ENCODE results near the gene GAGE10. TPM values are rescaled to one million over a fixed set of nuclear protein-coding genes. Genes with fewer than 3 reads are reported as not detected.

The GAGE10 gene
- total and polyA plus RNA-seq, 2 experiments from 2014 or later = not detected

DNA sequence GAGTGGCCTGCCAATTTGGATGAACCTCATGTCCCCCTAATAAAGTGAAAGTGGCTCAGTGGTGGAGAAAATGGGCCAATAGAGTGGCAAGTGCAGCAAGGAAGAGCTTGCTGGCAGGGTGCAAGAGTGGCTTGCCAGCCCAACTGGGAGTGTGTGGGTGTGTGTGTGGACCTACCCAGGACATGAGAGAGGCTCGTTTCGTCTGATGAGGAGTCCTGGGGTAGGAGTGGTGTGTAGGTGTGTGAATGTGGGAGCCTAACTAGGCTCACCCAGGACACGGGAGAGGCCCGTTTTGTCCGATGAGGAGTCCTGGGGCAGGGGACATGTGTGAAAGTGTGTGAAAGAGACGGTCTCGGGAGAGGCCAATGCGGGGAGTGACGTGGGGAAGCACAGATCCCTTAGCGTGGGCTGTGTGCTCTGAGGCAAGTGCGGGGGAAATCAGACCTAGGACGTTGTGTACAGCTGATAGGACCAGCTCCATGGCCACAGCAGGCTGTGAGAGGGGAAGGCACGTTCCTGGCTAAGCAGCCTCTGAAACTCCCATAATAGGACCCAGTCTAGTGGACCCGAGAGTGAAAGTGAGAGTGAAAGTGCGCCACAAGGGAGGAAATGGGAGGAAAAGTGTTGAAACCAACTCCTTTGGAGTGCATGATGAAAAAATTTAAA, 5.3 kb downstream of the GAGE10 start:
- DNase-seq (ENCODE audit: low spot score) (no peak), ATAC-seq (peak; percentile 11; the same call in 1 of the 3 replicates)
- peak overlapping the region; percentile 44 for H3K4me3 ChIP-seq
- peak overlapping the region; percentile 52 for H3K27ac ChIP-seq (ENCODE audit: low read depth)
- H3K9me2 ChIP-seq (ENCODE audit: insufficient read depth) = no peaks in the 10 kb centered on the region
- 0 out of 2 replicates have a peak, but pooled peaks cover 3% of the 10 kb centered on the region for H3F3A ChIP-seq (replicated peaks; ENCODE audit: low read depth)
- H3K36me3 ChIP-seq (ENCODE audit: insufficient read depth) = no peaks in the 10 kb centered on the region
- Mint-ChIP-seq H3K27ac (peak overlapping the region; percentile 96), H3K36me3 (ENCODE audit: low read depth) (0 out of 3 replicates have a peak, but pooled peaks cover 10% of the 10 kb centered on the region), H3K4me1 (peaks cover 39% of the 10 kb centered on the region), H3K27me3 (ENCODE audit: insufficient read depth, low read depth, poor library complexity) (peaks cover 8% of the 10 kb centered on the region), H3K4me3 (peak overlapping the region; percentile 61), H3K9me3 (peaks cover 13% of the 10 kb centered on the region; the same call in 1 of the 3 replicates)
- no peaks in the 10 kb centered on the region for H4K20me1 ChIP-seq (replicated peaks; ENCODE audit: insufficient read depth)
- peak overlapping the region; percentile 69 for H3K4me2 ChIP-seq
- no peak overlapping the region for H2AFZ ChIP-seq
- no peaks in the 10 kb centered on the region for H3K79me2 ChIP-seq (replicated peaks; ENCODE audit: insufficient read depth)
- peaks cover 12% of the 10 kb centered on the region for H3K4me1 ChIP-seq (ENCODE audit: insufficient read depth)
- no peak for TF ChIP-seq EZH2 (IDR thresholded peaks at IDR 0.05; ENCODE audit: low read depth, unreplicated experiment)
- no peaks in the 10 kb centered on the region for H3K27me3 ChIP-seq (ENCODE audit: insufficient read depth)

DNA sequence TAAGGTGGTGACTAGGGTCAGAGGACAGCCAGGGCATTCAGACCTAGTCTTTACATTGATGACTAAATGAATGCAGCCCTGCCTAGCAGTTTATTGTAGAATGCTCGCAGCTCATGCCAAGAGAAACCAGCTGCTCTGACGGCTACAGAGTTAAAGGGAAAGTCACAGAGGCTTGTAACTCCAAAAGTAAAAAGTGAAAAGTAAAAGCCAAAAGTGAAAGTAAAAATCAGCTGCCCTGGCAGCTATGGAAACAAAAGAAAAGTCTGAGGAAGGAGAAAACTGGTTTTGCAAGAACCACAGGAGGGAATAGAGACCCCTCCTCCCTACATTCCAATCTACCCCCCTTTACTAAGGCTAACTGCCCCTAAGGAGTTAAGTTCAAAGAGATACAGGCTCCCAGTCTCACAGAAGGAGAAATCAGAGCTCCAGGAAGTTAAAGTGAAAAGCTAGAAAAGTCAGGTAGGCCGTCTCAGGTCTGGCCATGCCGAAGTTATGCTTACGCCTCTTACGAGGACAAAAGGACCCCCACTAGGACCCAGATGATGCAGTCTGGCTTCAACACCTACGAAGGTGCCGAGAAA, 6.0 kb downstream of the GAGE10 start:
- peak; percentile 80 for DNase-seq (ENCODE audit: low spot score)
- Histone ChIP-seq H2AFZ (no peak overlapping the region), H3K27ac (ENCODE audit: low read depth) (peak overlapping the region; percentile 81)

More for the DNA sequence above, 6.0 kb downstream of the GAGE10 start:
- no peaks in the 10 kb centered on the region for H3K36me3 ChIP-seq (ENCODE audit: insufficient read depth)
- peak overlapping the region; percentile 48 for H3K4me3 ChIP-seq
- Mint-ChIP-seq H3K27me3 (ENCODE audit: insufficient read depth, low read depth, poor library complexity) (peaks cover 5% of the 10 kb centered on the region), H3K36me3 (ENCODE audit: low read depth) (0 out of 3 replicates have a peak, but pooled peaks cover 10% of the 10 kb centered on the region), H3K4me1 (peaks cover 39% of the 10 kb centered on the region), H3K4me3 (peak overlapping the region; percentile 61), H3K27ac (peak overlapping the region; percentile 96), H3K9me3 (peaks cover 13% of the 10 kb centered on the region; the same call in 1 of the 3 replicates)
- TF ChIP-seq STAT1 (IDR thresholded peaks at IDR 0.05; ENCODE audit: unreplicated experiment) (no peak), NANOG (IDR thresholded peaks at IDR 0.05; ENCODE audit: borderline replicate concordance) (no peak), POLR2AphosphoS5 (IDR thresholded peaks at IDR 0.05; ENCODE audit: low read depth) (no peak), ZNF114 (CRISPR knock-in tag; IDR thresholded peaks at IDR 0.05) (no peak), CREB1 (CRISPR knock-in tag; IDR thresholded peaks at IDR 0.05; ENCODE audit: low read depth) (no peak), JUNB (IDR thresholded peaks at IDR 0.05; ENCODE audit: unreplicated experiment) (no peak)
- TF ChIP-seq, protein P1, sequence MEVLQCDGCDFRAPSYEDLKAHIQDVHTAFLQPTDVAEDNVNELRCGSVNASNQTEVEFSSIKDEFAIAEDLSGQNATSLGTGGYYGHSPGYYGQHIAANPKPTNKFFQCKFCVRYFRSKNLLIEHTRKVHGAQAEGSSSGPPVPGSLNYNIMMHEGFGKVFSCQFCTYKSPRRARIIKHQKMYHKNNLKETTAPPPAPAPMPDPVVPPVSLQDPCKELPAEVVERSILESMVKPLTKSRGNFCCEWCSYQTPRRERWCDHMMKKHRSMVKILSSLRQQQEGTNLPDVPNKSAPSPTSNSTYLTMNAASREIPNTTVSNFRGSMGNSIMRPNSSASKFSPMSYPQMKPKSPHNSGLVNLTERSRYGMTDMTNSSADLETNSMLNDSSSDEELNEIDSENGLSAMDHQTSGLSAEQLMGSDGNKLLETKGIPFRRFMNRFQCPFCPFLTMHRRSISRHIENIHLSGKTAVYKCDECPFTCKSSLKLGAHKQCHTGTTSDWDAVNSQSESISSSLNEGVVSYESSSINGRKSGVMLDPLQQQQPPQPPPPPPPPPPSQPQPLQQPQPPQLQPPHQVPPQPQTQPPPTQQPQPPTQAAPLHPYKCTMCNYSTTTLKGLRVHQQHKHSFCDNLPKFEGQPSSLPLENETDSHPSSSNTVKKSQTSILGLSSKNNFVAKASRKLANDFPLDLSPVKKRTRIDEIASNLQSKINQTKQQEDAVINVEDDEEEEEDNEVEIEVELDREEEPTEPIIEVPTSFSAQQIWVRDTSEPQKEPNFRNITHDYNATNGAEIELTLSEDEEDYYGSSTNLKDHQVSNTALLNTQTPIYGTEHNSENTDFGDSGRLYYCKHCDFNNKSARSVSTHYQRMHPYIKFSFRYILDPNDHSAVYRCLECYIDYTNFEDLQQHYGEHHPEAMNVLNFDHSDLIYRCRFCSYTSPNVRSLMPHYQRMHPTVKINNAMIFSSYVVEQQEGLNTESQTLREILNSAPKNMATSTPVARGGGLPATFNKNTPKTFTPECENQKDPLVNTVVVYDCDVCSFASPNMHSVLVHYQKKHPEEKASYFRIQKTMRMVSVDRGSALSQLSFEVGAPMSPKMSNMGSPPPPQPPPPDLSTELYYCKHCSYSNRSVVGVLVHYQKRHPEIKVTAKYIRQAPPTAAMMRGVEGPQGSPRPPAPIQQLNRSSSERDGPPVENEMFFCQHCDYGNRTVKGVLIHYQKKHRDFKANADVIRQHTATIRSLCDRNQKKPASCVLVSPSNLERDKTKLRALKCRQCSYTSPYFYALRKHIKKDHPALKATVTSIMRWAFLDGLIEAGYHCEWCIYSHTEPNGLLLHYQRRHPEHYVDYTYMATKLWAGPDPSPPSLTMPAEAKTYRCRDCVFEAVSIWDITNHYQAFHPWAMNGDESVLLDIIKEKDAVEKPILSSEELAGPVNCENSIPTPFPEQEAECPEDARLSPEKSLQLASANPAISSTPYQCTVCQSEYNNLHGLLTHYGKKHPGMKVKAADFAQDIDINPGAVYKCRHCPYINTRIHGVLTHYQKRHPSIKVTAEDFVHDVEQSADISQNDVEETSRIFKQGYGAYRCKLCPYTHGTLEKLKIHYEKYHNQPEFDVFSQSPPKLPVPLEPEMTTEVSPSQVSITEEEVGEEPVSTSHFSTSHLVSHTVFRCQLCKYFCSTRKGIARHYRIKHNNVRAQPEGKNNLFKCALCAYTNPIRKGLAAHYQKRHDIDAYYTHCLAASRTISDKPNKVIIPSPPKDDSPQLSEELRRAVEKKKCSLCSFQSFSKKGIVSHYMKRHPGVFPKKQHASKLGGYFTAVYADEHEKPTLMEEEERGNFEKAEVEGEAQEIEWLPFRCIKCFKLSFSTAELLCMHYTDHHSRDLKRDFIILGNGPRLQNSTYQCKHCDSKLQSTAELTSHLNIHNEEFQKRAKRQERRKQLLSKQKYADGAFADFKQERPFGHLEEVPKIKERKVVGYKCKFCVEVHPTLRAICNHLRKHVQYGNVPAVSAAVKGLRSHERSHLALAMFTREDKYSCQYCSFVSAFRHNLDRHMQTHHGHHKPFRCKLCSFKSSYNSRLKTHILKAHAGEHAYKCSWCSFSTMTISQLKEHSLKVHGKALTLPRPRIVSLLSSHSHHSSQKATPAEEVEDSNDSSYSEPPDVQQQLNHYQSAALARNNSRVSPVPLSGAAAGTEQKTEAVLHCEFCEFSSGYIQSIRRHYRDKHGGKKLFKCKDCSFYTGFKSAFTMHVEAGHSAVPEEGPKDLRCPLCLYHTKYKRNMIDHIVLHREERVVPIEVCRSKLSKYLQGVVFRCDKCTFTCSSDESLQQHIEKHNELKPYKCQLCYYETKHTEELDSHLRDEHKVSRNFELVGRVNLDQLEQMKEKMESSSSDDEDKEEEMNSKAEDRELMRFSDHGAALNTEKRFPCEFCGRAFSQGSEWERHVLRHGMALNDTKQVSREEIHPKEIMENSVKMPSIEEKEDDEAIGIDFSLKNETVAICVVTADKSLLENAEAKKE (CRISPR knock-in tag; IDR thresholded peaks at IDR 0.05) = no peak
- TF ChIP-seq, protein P2, sequence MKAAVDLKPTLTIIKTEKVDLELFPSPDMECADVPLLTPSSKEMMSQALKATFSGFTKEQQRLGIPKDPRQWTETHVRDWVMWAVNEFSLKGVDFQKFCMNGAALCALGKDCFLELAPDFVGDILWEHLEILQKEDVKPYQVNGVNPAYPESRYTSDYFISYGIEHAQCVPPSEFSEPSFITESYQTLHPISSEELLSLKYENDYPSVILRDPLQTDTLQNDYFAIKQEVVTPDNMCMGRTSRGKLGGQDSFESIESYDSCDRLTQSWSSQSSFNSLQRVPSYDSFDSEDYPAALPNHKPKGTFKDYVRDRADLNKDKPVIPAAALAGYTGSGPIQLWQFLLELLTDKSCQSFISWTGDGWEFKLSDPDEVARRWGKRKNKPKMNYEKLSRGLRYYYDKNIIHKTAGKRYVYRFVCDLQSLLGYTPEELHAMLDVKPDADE (IDR thresholded peaks at IDR 0.05) = no peak
- peak; percentile 94 for ATAC-seq
- no peaks in the 10 kb centered on the region for H3K9me2 ChIP-seq (ENCODE audit: insufficient read depth)
- peak overlapping the region; percentile 74 for H3K4me2 ChIP-seq
- peaks cover 12% of the 10 kb centered on the region for H3K4me1 ChIP-seq (ENCODE audit: insufficient read depth)
- no peaks in the 10 kb centered on the region for H3K27me3 ChIP-seq (ENCODE audit: insufficient read depth)
- H3F3A ChIP-seq (replicated peaks; ENCODE audit: low read depth) = 0 out of 2 replicates have a peak, but pooled peaks cover 3% of the 10 kb centered on the region
- no peaks in the 10 kb centered on the region for H3K79me2 ChIP-seq (replicated peaks; ENCODE audit: insufficient read depth)
- H4K20me1 ChIP-seq (replicated peaks; ENCODE audit: insufficient read depth) = no peaks in the 10 kb centered on the region

All from GM23338 (cell line).